Immature natural killer cell (primary cell): Measurements from ENCODE around the gene S1PR5. TPM values are rescaled to one million over a fixed set of nuclear protein-coding genes. Genes with fewer than 3 reads are reported as not detected.
A peak's percentile ranks its signal among the peaks of the same experiment; 100 is the strongest.

Experiments used
- DNase-seq, 3 donors: peaks; one replicate each; pipeline ENCODE4 v3.0.0; 2022; ENCODE audit warnings: mixed read lengths in 1 of 3
- H3K27ac Mint-ChIP-seq, 6 donors: one replicate each; pipeline ENCODE4 v1.8.0; 2020; ENCODE audit warnings: mixed read lengths in 6 of 6, mild to moderate bottlenecking in 5 of 6, inconsistent platforms in 4 of 6, moderate library complexity in 3 of 6
- H3K27me3 Mint-ChIP-seq, 3 donors: one replicate each; pipeline ENCODE4 v1.8.0; 2020 to 2021; ENCODE audit warnings: low read depth in 3 of 3, mild to moderate bottlenecking in 3 of 3, mixed read lengths in 3 of 3, moderate library complexity in 3 of 3, inconsistent platforms in 1 of 3
- H3K36me3 Mint-ChIP-seq, 3 donors: one replicate each; pipeline ENCODE4 v1.8.0; 2020; ENCODE audit warnings: mixed read lengths in 3 of 3, inconsistent platforms in 2 of 3, mild to moderate bottlenecking in 2 of 3
- H3K4me1 Mint-ChIP-seq, 2 donors: one replicate each; pipeline ENCODE4 v1.8.0; 2020; ENCODE audit warnings: inconsistent platforms in 2 of 2, mild to moderate bottlenecking in 2 of 2, mixed read lengths in 2 of 2, moderate library complexity in 1 of 2
- H3K4me3 Mint-ChIP-seq, 5 donors: one replicate each; pipeline ENCODE4 v1.8.0; 2020; ENCODE audit warnings: mild to moderate bottlenecking in 5 of 5, mixed read lengths in 5 of 5, inconsistent platforms in 3 of 5, moderate library complexity in 3 of 5
- H3K9me3 Mint-ChIP-seq, 6 donors: one replicate each; pipeline ENCODE4 v1.8.0; 2020; ENCODE audit warnings: mild to moderate bottlenecking in 6 of 6, mixed read lengths in 6 of 6, inconsistent platforms in 4 of 6, moderate library complexity in 3 of 6
- polyA plus RNA-seq, 3 donors: library from polyadenylated mRNA; unstranded; fragments of 300-500 nt; fragmentation: Illumina TruSeq; gene quantifications; one replicate each; pipeline ENCODE4 v1.2.3, GENCODE V29; 2021

S1PR5 gene
- polyA plus RNA-seq, result 100 to 1,000 TPM; 383 to 659 (median 399) TPM

GRCh38 chr19:10517361-10517759 lies at the start of gene S1PR5:
Gene S1PR5 (minus strand): TSS chr19:10517447. CDS start chr19:10515011, 2,436 bp downstream.
- DNase-seq, result peak; percentile 73 to 78 (median 74)
- Mint-ChIP-seq H3K4me3 (peak within 1 kb of the TSS; percentile 92 to 99 (median 93)), H3K27me3 (peaks cover 42 to 77% (median 67%) of the 10 kb centered on the region in 3 donors), H3K9me3 (no peaks in the 10 kb centered on the region), H3K4me1 (peaks cover 59 to 65% of the 10 kb centered on the region in 2 donors), H3K27ac (peak within 1 kb of the TSS; percentile 98 to 100 (median 100)), H3K36me3 (peaks cover 26 to 34% (median 26%) of the 10 kb centered on the region in 3 donors)

GRCh38 chr19:10566658-10567410 lies 49.6 kb upstream of the S1PR5 start:
- Mint-ChIP-seq H3K4me3 (peak overlapping the region; percentile 90 to 100 (median 94)), H3K27ac (peak overlapping the region; percentile 96 to 98 (median 98)), H3K9me3 (no peaks in the 10 kb centered on the region), H3K27me3 (peaks cover 22 to 37% (median 24%) of the 10 kb centered on the region in 3 donors), H3K4me1 (peaks cover 37 to 46% of the 10 kb centered on the region in 2 donors), H3K36me3 (peaks cover 0 to 7% (median 0%) of the 10 kb centered on the region in 3 donors)
- peak; percentile 95 to 96 (median 95) for DNase-seq

DNA sequence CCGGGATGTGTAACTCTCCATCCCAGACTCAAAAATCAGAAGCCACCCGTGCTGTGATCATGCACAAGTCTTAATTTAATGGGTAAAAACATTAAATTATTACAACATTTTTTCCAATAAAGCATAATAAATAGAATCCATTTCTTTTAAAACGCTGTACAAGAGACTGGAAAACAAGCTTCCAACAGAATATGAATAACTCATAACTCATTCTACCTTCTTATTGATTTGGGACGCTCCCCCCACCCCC lies 49.1 kb upstream of the S1PR5 start:
- H3K36me3 Mint-ChIP-seq, result peaks cover 0 to 11% (median 0%) of the 10 kb centered on the region in 3 donors
- H3K27ac Mint-ChIP-seq, result peak overlapping the region; percentile 96 to 98 (median 98)
- peaks cover 21 to 37% (median 24%) of the 10 kb centered on the region in 3 donors for H3K27me3 Mint-ChIP-seq
- peak overlapping the region; percentile 90 to 100 (median 94) for H3K4me3 Mint-ChIP-seq
- H3K4me1 Mint-ChIP-seq, result peaks cover 42 to 46% of the 10 kb centered on the region in 2 donors
- no peak for DNase-seq
- H3K9me3 Mint-ChIP-seq, result no peaks in the 10 kb centered on the region

DNA sequence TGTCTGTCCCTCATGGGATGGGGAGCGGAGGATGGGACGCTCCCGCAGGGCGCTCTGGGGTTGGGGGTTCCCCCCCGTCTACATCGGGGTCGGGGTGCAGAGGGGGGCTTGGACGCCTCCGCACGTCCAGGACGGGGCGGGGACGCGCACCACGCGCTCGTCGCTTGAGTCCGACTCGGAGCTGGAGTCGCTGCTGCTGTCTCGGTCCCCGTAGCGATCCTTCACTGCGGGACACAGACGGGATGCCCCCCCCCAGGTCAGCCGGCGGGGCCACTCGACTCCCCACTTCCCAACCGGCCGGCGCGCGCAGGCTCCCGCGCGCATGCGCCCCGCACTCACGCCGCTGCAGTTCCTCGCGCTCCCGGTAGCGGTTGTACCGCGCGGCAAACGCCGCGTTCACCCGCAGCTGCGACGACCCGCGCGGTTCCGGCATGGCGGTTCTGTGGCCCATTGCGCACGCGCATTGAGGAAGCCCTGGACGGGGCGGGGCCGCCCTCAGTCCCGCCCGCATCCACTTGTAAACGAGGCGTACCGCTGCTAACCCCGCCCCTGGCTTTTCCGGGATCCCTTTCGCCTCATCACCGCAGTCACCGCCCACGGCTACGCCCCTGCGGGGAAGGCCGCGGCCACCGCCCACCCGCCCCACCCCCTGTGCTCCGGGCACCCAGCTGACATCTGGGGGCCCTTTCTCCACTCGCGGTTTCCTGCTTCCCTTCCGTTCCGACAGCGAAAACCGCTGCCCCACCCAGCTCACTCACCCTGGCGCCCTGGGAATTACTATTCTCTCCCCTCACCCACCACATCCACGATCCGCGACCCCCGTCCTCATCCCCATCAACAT lies 48.5 kb upstream of the S1PR5 start, which contains the start of gene KRI1:
TSS of gene KRI1 (minus strand) at position 444 of the 841 bp plus-strand sequence. CDS start at position 433, 11 bp downstream.
- DNase-seq, result peak; percentile 99
- H3K4me3 Mint-ChIP-seq, result peak within 1 kb of the TSS; percentile 90 to 100 (median 94)
- peaks cover 46% of the 10 kb centered on the region in 2 donors for H3K4me1 Mint-ChIP-seq
- H3K9me3 Mint-ChIP-seq, result no peaks in the 10 kb centered on the region
- peaks cover 0 to 13% (median 0%) of the 10 kb centered on the region in 3 donors for H3K36me3 Mint-ChIP-seq
- H3K27ac Mint-ChIP-seq, result peak within 1 kb of the TSS; percentile 96 to 99 (median 98)
- H3K27me3 Mint-ChIP-seq, result peaks cover 21 to 37% (median 24%) of the 10 kb centered on the region in 3 donors

DNA sequence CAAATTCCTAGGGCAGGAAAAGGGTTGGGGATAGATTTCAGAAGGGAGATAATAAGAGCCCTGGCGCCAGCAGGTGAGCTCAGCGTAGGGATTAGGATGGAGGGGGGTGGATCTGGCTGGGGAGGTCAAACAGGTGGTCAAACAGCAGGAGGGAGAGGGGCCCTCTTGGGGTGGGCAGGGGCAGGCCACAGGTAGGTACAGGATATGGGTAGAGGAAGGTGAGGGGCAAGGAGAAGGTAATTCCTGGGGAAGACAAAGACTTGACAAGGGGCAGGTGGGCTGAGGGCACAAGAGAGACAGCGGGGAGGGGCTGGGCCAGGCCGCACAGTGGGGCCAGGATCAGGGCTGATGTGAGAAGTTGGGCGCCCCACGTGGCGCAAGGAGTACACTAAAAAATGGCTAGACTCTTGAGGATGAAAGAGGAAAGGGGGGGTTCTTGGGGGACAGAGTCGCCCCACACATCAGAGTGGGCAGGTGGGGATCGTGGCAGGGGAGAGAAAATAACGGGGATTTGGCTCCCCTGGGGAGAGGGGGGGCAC lies 47.9 kb upstream of the S1PR5 start:
- Mint-ChIP-seq H3K27ac (peak overlapping the region; percentile 96 to 99 (median 98)), H3K4me1 (peaks cover 46% of the 10 kb centered on the region in 2 donors), H3K4me3 (peak overlapping the region; percentile 90 to 100 (median 94))

DNA sequence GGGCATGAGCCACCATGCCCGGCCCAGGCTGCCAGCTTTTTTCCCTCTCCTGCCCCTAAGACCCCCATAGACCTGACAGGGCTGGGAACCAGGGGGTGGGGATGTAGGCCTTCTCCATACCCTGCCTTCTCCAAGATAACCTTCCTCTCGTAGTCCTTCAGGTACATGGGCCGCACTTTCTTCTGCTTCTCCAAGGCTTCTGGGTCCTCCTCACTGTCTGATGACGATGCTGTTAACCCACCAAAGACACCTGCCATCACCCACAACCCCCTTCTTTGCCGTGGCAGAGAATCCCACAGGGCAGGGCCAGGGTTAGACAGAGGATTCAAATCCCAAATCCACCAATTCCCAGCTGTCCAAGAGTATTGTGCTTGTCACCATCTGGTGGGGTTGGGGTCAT lies 45.4 kb upstream of the S1PR5 start:
- no peak overlapping the region for H3K4me3 Mint-ChIP-seq
- H3K27ac Mint-ChIP-seq, result no peak overlapping the region
- H3K4me1 Mint-ChIP-seq, result peaks cover 31 to 36% of the 10 kb centered on the region in 2 donors
- no peak for DNase-seq
- H3K27me3 Mint-ChIP-seq, result peaks cover 18 to 29% (median 22%) of the 10 kb centered on the region in 3 donors
- H3K9me3 Mint-ChIP-seq, result no peaks in the 10 kb centered on the region
- H3K36me3 Mint-ChIP-seq, result peaks cover 3 to 31% (median 4%) of the 10 kb centered on the region in 3 donors

More for the DNA sequence above, 47.9 kb upstream of the S1PR5 start:
- Mint-ChIP-seq H3K9me3 (no peaks in the 10 kb centered on the region), H3K27me3 (peaks cover 21 to 36% (median 24%) of the 10 kb centered on the region in 3 donors), H3K36me3 (peaks cover 0 to 19% (median 3%) of the 10 kb centered on the region in 3 donors)
- peak; percentile 53 to 61 (median 60) for DNase-seq

- Mint-ChIP-seq H3K4me3 (no peak overlapping the region), H3K27ac (no peak overlapping the region), H3K27me3 (peaks cover 2 to 11% (median 9%) of the 10 kb centered on the region in 3 donors), H3K4me1 (peaks cover 21 to 29% of the 10 kb centered on the region in 2 donors), H3K36me3 (peaks cover 3 to 26% (median 4%) of the 10 kb centered on the region in 3 donors), H3K9me3 (no peaks in the 10 kb centered on the region)
- no peak for DNase-seq
Observed at GRCh38 chr19:10560154-10560553, 42.9 kb upstream of the S1PR5 start.

DNA sequence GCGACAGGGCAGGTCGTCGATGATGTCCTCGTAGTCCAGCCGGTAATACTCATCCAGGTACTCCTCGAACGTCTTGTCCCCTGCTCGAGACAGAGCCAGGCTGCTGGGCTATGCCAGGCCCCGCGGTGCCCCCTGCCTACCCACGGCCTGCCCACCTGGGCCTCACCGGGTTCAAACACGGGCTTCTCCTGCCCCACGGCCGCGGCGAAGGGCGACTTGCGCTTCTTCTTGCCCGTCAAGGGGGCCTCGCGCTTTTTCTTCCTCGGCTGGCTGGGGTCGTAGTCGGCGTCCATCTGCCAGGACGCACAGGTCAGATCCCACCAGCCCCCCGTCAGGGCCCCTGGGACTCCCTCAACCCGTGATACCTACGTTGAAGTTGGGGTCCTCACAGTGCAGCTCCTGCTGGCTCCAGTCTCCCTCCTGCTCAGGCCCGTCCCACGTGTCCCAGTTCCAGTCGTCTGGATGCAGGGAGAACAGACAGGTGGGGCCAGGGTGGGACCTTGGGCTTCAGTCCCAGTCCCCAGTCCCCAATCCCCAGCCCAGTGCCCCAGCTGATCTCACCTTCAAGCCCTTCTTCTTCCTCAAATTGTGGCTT lies 40.5 kb upstream of the S1PR5 start:
- H3K27ac Mint-ChIP-seq, result peak overlapping the region in 2 of 6 donors; percentile 74 to 85
- no peak overlapping the region for H3K4me3 Mint-ChIP-seq
- H3K9me3 Mint-ChIP-seq, result no peaks in the 10 kb centered on the region

DNA sequence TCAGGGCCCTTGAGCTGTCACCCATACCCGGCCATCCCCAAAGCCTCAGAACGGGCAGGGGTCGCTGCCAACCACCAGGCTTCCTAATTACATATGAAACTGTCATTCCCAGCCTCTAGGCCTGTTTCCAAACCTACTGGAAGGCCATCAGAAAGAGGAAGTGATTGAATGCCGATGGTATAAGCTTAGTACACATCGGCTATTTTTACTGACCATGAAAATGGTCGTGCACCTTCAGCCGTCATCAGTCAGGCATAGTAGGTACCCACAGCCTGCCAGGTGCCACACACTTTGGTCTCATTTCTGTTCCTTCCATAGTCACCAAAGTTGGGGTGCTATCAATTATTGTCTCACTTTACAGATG lies 38.3 kb upstream of the S1PR5 start:
- H3K36me3 Mint-ChIP-seq, result peaks cover 7 to 28% (median 7%) of the 10 kb centered on the region in 3 donors
- no peak for DNase-seq
- no peaks in the 10 kb centered on the region for H3K9me3 Mint-ChIP-seq
- peaks cover 56 to 57% of the 10 kb centered on the region in 2 donors for H3K4me1 Mint-ChIP-seq
- H3K4me3 Mint-ChIP-seq, result peak overlapping the region in 1 of 5 donors; percentile 6
- peaks cover 4 to 8% (median 4%) of the 10 kb centered on the region in 3 donors for H3K27me3 Mint-ChIP-seq
- peak overlapping the region; percentile 69 to 96 (median 86) for H3K27ac Mint-ChIP-seq

More for the DNA sequence above, 40.5 kb upstream of the S1PR5 start:
- Mint-ChIP-seq H3K36me3 (peaks cover 7 to 31% (median 7%) of the 10 kb centered on the region in 3 donors), H3K27me3 (peaks cover 4 to 9% (median 4%) of the 10 kb centered on the region in 3 donors), H3K4me1 (peaks cover 37 to 45% of the 10 kb centered on the region in 2 donors)
- no peak for DNase-seq

- Mint-ChIP-seq H3K4me3 (peak overlapping the region; percentile 77 to 86 (median 81)), H3K27ac (peak overlapping the region; percentile 89 to 98 (median 96)), H3K36me3 (peaks cover 3 to 28% (median 7%) of the 10 kb centered on the region in 3 donors), H3K27me3 (peaks cover 4 to 8% (median 8%) of the 10 kb centered on the region in 3 donors), H3K9me3 (no peaks in the 10 kb centered on the region), H3K4me1 (peaks cover 61 to 62% of the 10 kb centered on the region in 2 donors)
- DNase-seq, result no peak
Observed at GRCh38 chr19:10554760-10555609, 37.7 kb upstream of the S1PR5 start.

GRCh38 chr19:10553943-10554381 lies 36.7 kb upstream of the S1PR5 start:
- Mint-ChIP-seq H3K4me1 (peaks cover 62 to 64% of the 10 kb centered on the region in 2 donors), H3K4me3 (peak overlapping the region; percentile 77 to 86 (median 81)), H3K27ac (peak overlapping the region; percentile 89 to 98 (median 96)), H3K27me3 (peaks cover 5 to 8% (median 8%) of the 10 kb centered on the region in 3 donors), H3K9me3 (no peaks in the 10 kb centered on the region), H3K36me3 (peaks cover 3 to 23% (median 7%) of the 10 kb centered on the region in 3 donors)
- DNase-seq, result peak; percentile 81 to 84 (median 82)

- Mint-ChIP-seq H3K4me1 (peaks cover 62 to 66% of the 10 kb centered on the region in 2 donors), H3K36me3 (peaks cover 3 to 24% (median 5%) of the 10 kb centered on the region in 3 donors), H3K9me3 (no peaks in the 10 kb centered on the region), H3K4me3 (peak overlapping the region; percentile 77 to 86 (median 81)), H3K27ac (peak overlapping the region; percentile 89 to 98 (median 96)), H3K27me3 (peaks cover 5 to 8% (median 8%) of the 10 kb centered on the region in 3 donors)
- peak; percentile 36 to 46 (median 41) for DNase-seq
Observed at GRCh38 chr19:10553087-10553667, 35.9 kb upstream of the S1PR5 start.
